GM21447 (cell line): ENCODE data around the gene SEMA4A.

ENCODE experiments used
- ATAC-seq: cut with Tn5 transposase; IDR thresholded peaks from one replicate; pipeline ENCODE4 v1.9.1; 2021; ENCODE audit not compliant: unreplicated experiment

The SEMA4A gene

GRCh38 chr1:156134716-156135435, 18.5 kb upstream of the SEMA4A start:
- no peak for ATAC-seq

GRCh38 chr1:156135930-156136871, 17.2 kb upstream of the SEMA4A start:
- ATAC-seq: no peak

- no peak for ATAC-seq
These were observed 16.4 kb upstream of the SEMA4A start for GRCh38 chr1:156136970-156137483.

GRCh38 chr1:156138458-156138867, 14.9 kb upstream of the SEMA4A start:
- no peak for ATAC-seq

GRCh38 chr1:156140879-156141707, 12.3 kb upstream of the SEMA4A start:
- ATAC-seq: no peak

GRCh38 chr1:156143765-156144489, 9.5 kb upstream of the SEMA4A start:
- ATAC-seq: no peak

- ATAC-seq: no peak
These were observed 8.6 kb upstream of the SEMA4A start for GRCh38 chr1:156144742-156145141.

GRCh38 chr1:156145650-156146019, 7.8 kb upstream of the SEMA4A start:
- ATAC-seq: no peak

GRCh38 chr1:156146020-156146768, 7.2 kb upstream of the SEMA4A start:
- ATAC-seq: no peak

GRCh38 chr1:156146769-156147405, 6.5 kb upstream of the SEMA4A start:
- ATAC-seq: no peak

GRCh38 chr1:156148216-156148615, 5.2 kb upstream of the SEMA4A start:
- no peak for ATAC-seq

GRCh38 chr1:156149374-156150332, 3.7 kb upstream of the SEMA4A start:
- ATAC-seq: peak; percentile 49

GRCh38 chr1:156150333-156151011, 2.9 kb upstream of the SEMA4A start:
- no peak for ATAC-seq

- no peak for ATAC-seq
These were observed 2.2 kb upstream of the SEMA4A start for GRCh38 chr1:156151093-156151688.

- ATAC-seq: no peak
These were observed 757 bp upstream of the SEMA4A start for GRCh38 chr1:156152628-156153027.

GRCh38 chr1:156154317-156154749, 948 bp downstream of the SEMA4A start:
- peak; percentile 54 for ATAC-seq
